Thyroid gland (tissue), 4 donors: ENCODE data around the gene ACKR1.

Experiments used
- POLR2A ChIP-seq, 2 donors: fragments of 450-650 bp; IDR thresholded peaks; one replicate each; pipeline ENCODE4 v1.6.1; 2017; ENCODE audit warnings: antibody characterized with exemption in 2 of 2, mild to moderate bottlenecking in 2 of 2, moderate library complexity in 1 of 2
- TF ChIP-seq, protein P1 (sequence below), 6 experiments: fragments of 200-600 bp in 3 of 6; fragments of 450-650 bp in 3 of 6; sonication (generic) in 3 of 6; IDR thresholded peaks; one replicate each; pipeline ENCODE4 v1.5.1; 2016 to 2019; ENCODE audit warnings: antibody characterized with exemption in 6 of 6, mild to moderate bottlenecking in 2 of 6, inconsistent platforms in 1 of 6, moderate library complexity in 1 of 6

DNA sequence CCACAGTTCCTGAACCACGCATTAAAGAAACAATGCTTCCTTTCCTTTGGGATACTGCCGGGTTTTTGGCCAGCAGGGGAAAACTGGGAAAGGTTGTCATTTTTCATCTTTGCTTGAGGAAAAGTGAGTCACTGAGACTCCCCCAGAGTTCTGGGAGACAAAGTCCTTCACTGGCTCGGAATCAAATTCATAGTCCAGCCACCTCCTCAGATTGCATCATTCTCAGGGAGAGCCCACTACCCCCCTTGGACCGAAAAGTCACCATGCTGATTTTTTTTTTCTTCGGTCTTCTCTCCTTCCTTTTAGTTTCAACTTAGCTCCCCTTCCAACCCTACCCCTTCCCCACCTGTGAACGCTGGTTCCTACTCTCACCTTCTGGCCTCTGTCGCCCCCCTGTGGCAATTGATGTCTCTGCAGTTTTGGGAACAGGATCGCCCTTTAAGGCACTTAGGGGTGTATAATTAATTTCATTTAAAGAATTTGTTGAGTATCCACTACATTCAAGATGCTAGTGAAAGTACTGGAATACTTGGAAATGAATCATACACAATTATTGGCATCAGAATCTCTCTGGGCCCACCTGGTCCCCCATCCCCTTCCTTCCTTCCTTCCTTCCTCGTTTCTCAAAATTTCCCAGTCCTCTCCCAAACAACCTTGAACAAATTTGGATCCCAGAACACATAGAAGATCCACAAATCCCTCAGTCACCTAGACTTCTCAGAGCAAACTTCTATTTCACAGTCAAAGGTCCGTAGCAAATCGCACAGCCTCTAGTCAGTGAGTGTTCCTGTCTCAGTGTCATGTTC, 6.9 kb downstream of the ACKR1 start:
- TF ChIP-seq, protein P1, sequence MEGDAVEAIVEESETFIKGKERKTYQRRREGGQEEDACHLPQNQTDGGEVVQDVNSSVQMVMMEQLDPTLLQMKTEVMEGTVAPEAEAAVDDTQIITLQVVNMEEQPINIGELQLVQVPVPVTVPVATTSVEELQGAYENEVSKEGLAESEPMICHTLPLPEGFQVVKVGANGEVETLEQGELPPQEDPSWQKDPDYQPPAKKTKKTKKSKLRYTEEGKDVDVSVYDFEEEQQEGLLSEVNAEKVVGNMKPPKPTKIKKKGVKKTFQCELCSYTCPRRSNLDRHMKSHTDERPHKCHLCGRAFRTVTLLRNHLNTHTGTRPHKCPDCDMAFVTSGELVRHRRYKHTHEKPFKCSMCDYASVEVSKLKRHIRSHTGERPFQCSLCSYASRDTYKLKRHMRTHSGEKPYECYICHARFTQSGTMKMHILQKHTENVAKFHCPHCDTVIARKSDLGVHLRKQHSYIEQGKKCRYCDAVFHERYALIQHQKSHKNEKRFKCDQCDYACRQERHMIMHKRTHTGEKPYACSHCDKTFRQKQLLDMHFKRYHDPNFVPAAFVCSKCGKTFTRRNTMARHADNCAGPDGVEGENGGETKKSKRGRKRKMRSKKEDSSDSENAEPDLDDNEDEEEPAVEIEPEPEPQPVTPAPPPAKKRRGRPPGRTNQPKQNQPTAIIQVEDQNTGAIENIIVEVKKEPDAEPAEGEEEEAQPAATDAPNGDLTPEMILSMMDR (IDR thresholded peaks at IDR 0.05) = peak; percentile 44 to 79 (median 62)
- no peak for TF ChIP-seq POLR2A (IDR thresholded peaks at IDR 0.05)
